ENCODE measurements around the gene THUMPD2.

The THUMPD2 gene

GRCh38 chr2:39715095-39715494, 64.0 kb downstream of the THUMPD2 start:
- no peak for DNase-seq

GRCh38 chr2:39712953-39713352, 66.1 kb downstream of the THUMPD2 start:
- DNase-seq, result no peak

- DNase-seq, result no peak
These were observed 68.3 kb downstream of the THUMPD2 start for GRCh38 chr2:39710807-39711206.

- DNase-seq, result no peak
These were observed 71.1 kb downstream of the THUMPD2 start for GRCh38 chr2:39708003-39708402.

GRCh38 chr2:39706945-39707344, 72.1 kb downstream of the THUMPD2 start:
- no peak for DNase-seq

- DNase-seq, result no peak
These were observed 72.7 kb downstream of the THUMPD2 start for GRCh38 chr2:39706312-39706711.

GRCh38 chr2:39705638-39706037, 73.4 kb downstream of the THUMPD2 start:
- no peak for DNase-seq

- DNase-seq, result no peak
These were observed 74.5 kb downstream of the THUMPD2 start for GRCh38 chr2:39704540-39704939.

GRCh38 chr2:39703181-39703872, 75.7 kb downstream of the THUMPD2 start:
- DNase-seq, result no peak

GRCh38 chr2:39701137-39701536, 77.9 kb downstream of the THUMPD2 start:
- no peak for DNase-seq

GRCh38 chr2:39697454-39697853, 81.6 kb downstream of the THUMPD2 start:
- no peak for DNase-seq

GRCh38 chr2:39696838-39697237, 82.2 kb downstream of the THUMPD2 start:
- DNase-seq, result no peak

- DNase-seq, result no peak
These were observed 82.9 kb downstream of the THUMPD2 start for GRCh38 chr2:39696101-39696553.

- no peak for DNase-seq
These were observed 85.8 kb downstream of the THUMPD2 start for GRCh38 chr2:39693245-39693644.

- DNase-seq, result no peak
These were observed 89.2 kb downstream of the THUMPD2 start for GRCh38 chr2:39689876-39690275.

GRCh38 chr2:39689272-39689841, 89.7 kb downstream of the THUMPD2 start:
- no peak for DNase-seq

GRCh38 chr2:39688181-39688580, 90.9 kb downstream of the THUMPD2 start:
- no peak for DNase-seq

- no peak for DNase-seq
These were observed 92.6 kb downstream of the THUMPD2 start for GRCh38 chr2:39686456-39686855.

Data from T-helper 9 cell (primary cell).